Activated CD8-positive, alpha-beta T cell treated with anti-CD3 and anti-CD28 coated beads for 36 hours (primary cell): ENCODE results near the gene STAC3. TPM values are rescaled to one million over a fixed set of nuclear protein-coding genes. Genes with fewer than 3 reads are reported as not detected.
A peak's percentile ranks its signal among the peaks of the same experiment; 100 is the strongest.

Experiments used
- ATAC-seq: fragments of 200-7000 bp; cut with Tn5 transposase; one replicate; pipeline ENCODE4 v1.10.0; 2021; ENCODE audit warnings: mild to moderate bottlenecking, moderate library complexity
- CTCF ChIA-PET: fragments of 350-600 bp; sonication (Branson Sonifier 250); formaldehyde crosslinking; loops from one replicate; lab custom pipeline; 2021; ENCODE audit warnings: antibody characterized with exemption; lab: Charles Lee
- POLR2A ChIA-PET: fragments of 350-600 bp; sonication (Branson Sonifier 250); formaldehyde crosslinking; loops from one replicate; lab custom pipeline; 2021; ENCODE audit warnings: antibody characterized with exemption; lab: Charles Lee
- DNase-seq: peaks from one replicate; pipeline ENCODE4 v3.0.0-alpha.2; 2020
- H3K27ac Mint-ChIP-seq: one replicate; pipeline ENCODE4 v1.8.0; 2021; ENCODE audit warnings: mild to moderate bottlenecking, mixed read lengths
- H3K27me3 Mint-ChIP-seq: one replicate; pipeline ENCODE4 v1.8.0; 2021; ENCODE audit warnings: mixed read lengths
- H3K36me3 Mint-ChIP-seq: one replicate; pipeline ENCODE4 v1.8.0; 2021; ENCODE audit warnings: low read depth, mixed read lengths
- H3K4me1 Mint-ChIP-seq: one replicate; pipeline ENCODE4 v1.8.0; 2021; ENCODE audit warnings: low read depth, mixed read lengths
- H3K4me3 Mint-ChIP-seq: one replicate; pipeline ENCODE4 v1.8.0; 2021; ENCODE audit warnings: mild to moderate bottlenecking, moderate library complexity, mixed read lengths
- H3K9me3 Mint-ChIP-seq: one replicate; pipeline ENCODE4 v1.8.0; 2021; ENCODE audit warnings: mixed read lengths
- CTCF ChIP-seq: fragments of 200-600 bp; IDR thresholded peaks from one replicate; pipeline ENCODE4 v1.8.0; 2022; ENCODE audit warnings: antibody characterized with exemption, mild to moderate bottlenecking
- intact Hi-C: fragments of 100-400 bp; cut with micrococcal nuclease; formaldehyde crosslinking; loops from one replicate; pipeline ENCODE4 v1.10.0; 2022
- total RNA-seq, 2 experiments: library from RNA; stranded (reverse); gene quantifications; one replicate each; pipeline ENCODE4 v1.2.3, GENCODE V29; 2021

Gene STAC3
- total RNA-seq, 2 experiments from 2014 or later = 1.7 to 2.1 TPM

GRCh38 chr12:57232156-57232756, 18.7 kb downstream of the STAC3 start:
- POLR2A ChIA-PET = interaction anchor here (0.9 to 12.9 kb wide), 4 partner anchors 5 to 18 kb away, joined by 3 to 238 read pairs (median 124); partner anchors contain the start of genes NXPH4 and SHMT2
- Mint-ChIP-seq H3K27ac (no peak overlapping the region), H3K9me3 (no peaks in the 10 kb centered on the region)

GRCh38 chr12:57231276-57232021, 19.5 kb downstream of the STAC3 start:
- CTCF ChIA-PET = interaction anchor here (2.0 to 13.6 kb wide), 3 partner anchors 10 to 221 kb away, joined by 5 to 431 read pairs (median 215); partner anchors contain the start of gene NXPH4
- DNase-seq (no peak), ATAC-seq (no peak)
- POLR2A ChIA-PET = interaction anchor here (0.9 to 12.9 kb wide), 7 partner anchors 4 to 121 kb away, joined by 3 to 238 read pairs (median 10); partner anchors contain the start of genes NXPH4, SHMT2, STAC3 and STAT6
- peak overlapping the region; percentile 99 for H3K27ac Mint-ChIP-seq
- peaks cover 59% of the 10 kb centered on the region for H3K36me3 Mint-ChIP-seq
- H3K4me1 Mint-ChIP-seq = peaks cover 61% of the 10 kb centered on the region
- peaks cover 10% of the 10 kb centered on the region for H3K27me3 Mint-ChIP-seq
- peak overlapping the region; percentile 100 for H3K4me3 Mint-ChIP-seq
- intact Hi-C loops = no loop called here
- no peaks in the 10 kb centered on the region for H3K9me3 Mint-ChIP-seq
- no peak for TF ChIP-seq CTCF

More at GRCh38 chr12:57232156-57232756, 18.7 kb downstream of the STAC3 start:
- intact Hi-C loops = no loop called here
- CTCF ChIA-PET = interaction anchor here (12.6 to 13.6 kb wide), 2 partner anchors 9 to 16 kb away, joined by 215 to 431 read pairs; partner anchors contain the start of gene NXPH4
- H3K4me3 Mint-ChIP-seq = no peak overlapping the region
- H3K4me1 Mint-ChIP-seq = peaks cover 60% of the 10 kb centered on the region
- DNase-seq = no peak
- TF ChIP-seq CTCF = no peak
- peaks cover 59% of the 10 kb centered on the region for H3K36me3 Mint-ChIP-seq
- H3K27me3 Mint-ChIP-seq = peaks cover 9% of the 10 kb centered on the region
- no peak for ATAC-seq

- ATAC-seq = no peak
- ChIA-PET POLR2A (interaction anchor here (0.9 to 12.7 kb wide), 8 partner anchors 7 to 290 kb away, joined by 4 to 238 read pairs (median 6); partner anchors contain the start of genes DDIT3, STAC3 and STAT6), CTCF (interaction anchor here (1.4 to 13.6 kb wide), 5 partner anchors 10 to 228 kb away, joined by 4 to 431 read pairs (median 9); partner anchors contain the start of gene NXPH4)
- TF ChIP-seq CTCF = no peak
- H3K36me3 Mint-ChIP-seq = peaks cover 56% of the 10 kb centered on the region
- peak overlapping the region; percentile 99 for H3K27ac Mint-ChIP-seq
- peaks cover 17% of the 10 kb centered on the region for H3K27me3 Mint-ChIP-seq
- intact Hi-C loops = no loop called here
- H3K9me3 Mint-ChIP-seq = no peaks in the 10 kb centered on the region
- H3K4me1 Mint-ChIP-seq = peaks cover 69% of the 10 kb centered on the region
- no peak for DNase-seq
- H3K4me3 Mint-ChIP-seq = peak overlapping the region; percentile 100
Measured at GRCh38 chr12:57230381-57231155, 20.4 kb downstream of the STAC3 start.

GRCh38 chr12:57229634-57230380, 21.2 kb downstream of the STAC3 start, which contains the start of gene SHMT2:
SHMT2 (plus strand) TSS chr12:57229711; CDS start chr12:57229779, 68 bp downstream.
- peaks cover 74% of the 10 kb centered on the region for H3K4me1 Mint-ChIP-seq
- peaks cover 55% of the 10 kb centered on the region for H3K36me3 Mint-ChIP-seq

More at GRCh38 chr12:57229634-57230380, 21.2 kb downstream of the STAC3 start, which contains the start of gene SHMT2:
- intact Hi-C loops = no loop called here
- ATAC-seq (peak; percentile 68), DNase-seq (peak; percentile 97)
- CTCF ChIA-PET = interaction anchor here (0.8 to 13.6 kb wide), 9 partner anchors 11 to 229 kb away, joined by 3 to 431 read pairs (median 6); partner anchors contain the start of gene NXPH4
- H3K27ac Mint-ChIP-seq = peak within 1 kb of the TSS; percentile 99
- no peak for TF ChIP-seq CTCF
- peaks cover 22% of the 10 kb centered on the region for H3K27me3 Mint-ChIP-seq
- no peaks in the 10 kb centered on the region for H3K9me3 Mint-ChIP-seq
- H3K4me3 Mint-ChIP-seq = peak within 1 kb of the TSS; percentile 100
- POLR2A ChIA-PET = interaction anchor here (0.9 to 12.7 kb wide), 10 partner anchors 8 to 291 kb away, joined by 3 to 238 read pairs (median 4); partner anchors contain the start of genes DDIT3, STAC3 and STAT6
